Activated naive CD8-positive, alpha-beta T cell (primary cell): ENCODE measurements around the gene C6orf120.
"Not testable (repeated sequence)": the region's sequence is repeated elsewhere in the genome, so short reads cannot be mapped to it uniquely, and the experiment has no call there.

Experiments used
- H3K27ac Mint-ChIP-seq: one replicate; pipeline ENCODE4 v1.8.0; 2021; ENCODE audit warnings: mixed read lengths
- H3K27me3 Mint-ChIP-seq: one replicate; pipeline ENCODE4 v1.8.0; 2021; ENCODE audit warnings: mixed read lengths
- H3K36me3 Mint-ChIP-seq: one replicate; pipeline ENCODE4 v1.8.0; 2021; ENCODE audit warnings: mixed read lengths
- H3K4me1 Mint-ChIP-seq: one replicate; pipeline ENCODE4 v1.8.0; 2021; ENCODE audit warnings: low read depth, mixed read lengths
- H3K4me3 Mint-ChIP-seq: one replicate; pipeline ENCODE4 v1.8.0; 2021; ENCODE audit warnings: mild to moderate bottlenecking, mixed read lengths
- H3K9me3 Mint-ChIP-seq: one replicate; pipeline ENCODE4 v1.8.0; 2021; ENCODE audit warnings: low read depth, mixed read lengths

C6orf120 gene

DNA sequence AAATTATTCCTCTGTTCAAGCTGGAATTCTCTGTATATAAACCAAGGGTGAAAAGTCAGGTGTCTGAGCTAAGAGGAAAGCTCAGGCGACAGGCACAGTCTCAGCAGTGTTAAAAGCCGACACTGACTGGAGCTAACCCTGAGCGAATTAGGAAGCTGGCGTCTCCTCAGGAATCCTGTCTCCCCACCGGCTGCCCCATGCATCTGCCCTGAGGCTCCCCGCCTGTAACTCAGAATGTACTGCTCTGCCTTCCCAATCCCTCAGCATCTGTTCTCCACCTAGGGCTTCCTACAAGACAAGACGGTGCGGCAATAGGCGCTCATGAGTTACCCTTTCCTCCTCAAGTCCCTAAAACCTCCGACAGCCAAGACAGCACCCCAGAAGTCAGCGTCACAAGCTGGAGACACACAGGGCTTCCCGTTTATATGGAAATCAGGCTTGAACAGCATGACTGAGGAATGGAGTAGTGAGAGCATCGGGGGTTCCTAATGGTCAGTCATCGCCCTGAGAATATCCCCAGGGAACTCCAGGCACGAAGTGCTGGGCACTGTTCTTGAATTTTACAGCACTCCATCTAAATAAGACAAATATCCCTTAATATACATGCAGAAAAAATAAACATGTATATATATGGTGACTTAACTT lies 33.6 kb upstream of the C6orf120 start:
- Mint-ChIP-seq H3K9me3 (no peaks in the 10 kb centered on the region), H3K27me3 (no peaks in the 10 kb centered on the region)

GRCh38 chr6:169669147-169669546 lies 32.8 kb upstream of the C6orf120 start:
- Mint-ChIP-seq H3K27ac (peak overlapping the region; percentile 24), H3K4me1 (peaks cover 9% of the 10 kb centered on the region), H3K27me3 (no peaks in the 10 kb centered on the region)

More for the DNA sequence above, 33.6 kb upstream of the C6orf120 start:
- Mint-ChIP-seq H3K36me3 (peaks cover 15% of the 10 kb centered on the region), H3K4me1 (peaks cover 9% of the 10 kb centered on the region), H3K4me3 (no peak overlapping the region), H3K27ac (no peak overlapping the region)

DNA sequence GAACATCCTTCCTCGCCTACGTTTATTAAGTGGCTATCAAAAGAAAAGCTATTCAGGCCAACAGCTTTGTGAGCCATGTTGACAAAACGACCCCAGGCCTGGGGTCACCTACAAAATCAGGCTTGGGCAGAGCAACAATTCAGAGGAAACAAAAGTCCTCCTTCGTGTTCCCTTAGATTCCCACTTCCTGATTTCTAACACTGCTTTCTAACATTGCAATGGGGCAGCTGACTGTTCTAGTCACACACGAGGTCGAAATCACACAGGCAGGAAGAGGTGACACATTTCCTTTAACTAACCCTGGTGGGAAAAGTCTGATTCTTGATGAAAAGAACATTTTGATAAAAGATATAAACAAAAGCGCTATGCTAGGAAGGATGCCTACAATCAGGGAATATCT lies 32.0 kb upstream of the C6orf120 start:
- Mint-ChIP-seq H3K27ac (no peak overlapping the region), H3K9me3 (no peaks in the 10 kb centered on the region), H3K4me1 (peaks cover 9% of the 10 kb centered on the region), H3K36me3 (peaks cover 19% of the 10 kb centered on the region), H3K4me3 (no peak overlapping the region), H3K27me3 (no peaks in the 10 kb centered on the region)

More at GRCh38 chr6:169669147-169669546, 32.8 kb upstream of the C6orf120 start:
- no peak overlapping the region for H3K4me3 Mint-ChIP-seq
- H3K36me3 Mint-ChIP-seq: peaks cover 16% of the 10 kb centered on the region
- no peaks in the 10 kb centered on the region for H3K9me3 Mint-ChIP-seq

- no peaks in the 10 kb centered on the region for H3K9me3 Mint-ChIP-seq
- no peaks in the 10 kb centered on the region for H3K27me3 Mint-ChIP-seq
- H3K27ac Mint-ChIP-seq: no peak overlapping the region
- peaks cover 26% of the 10 kb centered on the region for H3K36me3 Mint-ChIP-seq
- H3K4me1 Mint-ChIP-seq: peaks cover 9% of the 10 kb centered on the region
- no peak overlapping the region for H3K4me3 Mint-ChIP-seq
Observed at GRCh38 chr6:169671563-169671962, 30.4 kb upstream of the C6orf120 start.

- Mint-ChIP-seq H3K27me3 (no peaks in the 10 kb centered on the region), H3K36me3 (peaks cover 32% of the 10 kb centered on the region), H3K4me1 (peaks cover 2% of the 10 kb centered on the region), H3K27ac (no peak overlapping the region), H3K9me3 (no peaks in the 10 kb centered on the region), H3K4me3 (no peak overlapping the region)
Observed at GRCh38 chr6:169675011-169675410, 26.9 kb upstream of the C6orf120 start.

GRCh38 chr6:169677096-169677495 lies 24.8 kb upstream of the C6orf120 start:
- H3K27me3 Mint-ChIP-seq: no peaks in the 10 kb centered on the region
- H3K9me3 Mint-ChIP-seq: peaks cover 7% of the 10 kb centered on the region
- no peak overlapping the region for H3K4me3 Mint-ChIP-seq
- H3K4me1 Mint-ChIP-seq: no peaks in the 10 kb centered on the region
- H3K36me3 Mint-ChIP-seq: peaks cover 39% of the 10 kb centered on the region
- no peak overlapping the region for H3K27ac Mint-ChIP-seq

- H3K36me3 Mint-ChIP-seq: peaks cover 51% of the 10 kb centered on the region
- H3K4me3 Mint-ChIP-seq: no peak overlapping the region
- H3K4me1 Mint-ChIP-seq: peaks cover 2% of the 10 kb centered on the region
- H3K27me3 Mint-ChIP-seq: no peaks in the 10 kb centered on the region
- H3K27ac Mint-ChIP-seq: no peak overlapping the region
- peaks cover 7% of the 10 kb centered on the region for H3K9me3 Mint-ChIP-seq
Observed at GRCh38 chr6:169678342-169678741, 23.6 kb upstream of the C6orf120 start.

DNA sequence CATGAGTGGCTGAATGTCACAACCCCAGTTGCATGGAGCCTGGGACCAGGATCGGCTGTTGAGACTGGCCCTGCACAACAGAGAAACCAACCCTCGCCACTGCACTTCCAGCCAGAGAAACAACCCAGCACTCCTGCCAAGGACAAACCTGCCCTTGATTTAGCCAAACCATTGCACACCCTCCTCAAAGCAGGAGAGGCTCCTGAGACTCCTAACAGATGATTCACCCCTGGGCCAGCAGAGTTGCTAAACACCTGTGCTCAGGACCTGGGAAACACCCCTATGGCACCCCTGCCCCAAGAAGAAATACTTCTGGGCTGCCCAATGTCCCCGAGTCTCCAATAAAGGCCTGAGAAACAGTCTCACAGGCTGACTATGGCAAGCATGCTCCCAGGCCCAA lies 17.9 kb upstream of the C6orf120 start:
- H3K4me1 Mint-ChIP-seq: peaks cover 3% of the 10 kb centered on the region
- no peaks in the 10 kb centered on the region for H3K27me3 Mint-ChIP-seq
- H3K27ac Mint-ChIP-seq: no peak overlapping the region
- H3K9me3 Mint-ChIP-seq: peaks cover 25% of the 10 kb centered on the region
- H3K4me3 Mint-ChIP-seq: no peak overlapping the region
- H3K36me3 Mint-ChIP-seq: peaks cover 69% of the 10 kb centered on the region

GRCh38 chr6:169685860-169686259 lies 16.1 kb upstream of the C6orf120 start:
- peaks cover 20% of the 10 kb centered on the region for H3K9me3 Mint-ChIP-seq
- H3K36me3 Mint-ChIP-seq: peaks cover 67% of the 10 kb centered on the region

DNA sequence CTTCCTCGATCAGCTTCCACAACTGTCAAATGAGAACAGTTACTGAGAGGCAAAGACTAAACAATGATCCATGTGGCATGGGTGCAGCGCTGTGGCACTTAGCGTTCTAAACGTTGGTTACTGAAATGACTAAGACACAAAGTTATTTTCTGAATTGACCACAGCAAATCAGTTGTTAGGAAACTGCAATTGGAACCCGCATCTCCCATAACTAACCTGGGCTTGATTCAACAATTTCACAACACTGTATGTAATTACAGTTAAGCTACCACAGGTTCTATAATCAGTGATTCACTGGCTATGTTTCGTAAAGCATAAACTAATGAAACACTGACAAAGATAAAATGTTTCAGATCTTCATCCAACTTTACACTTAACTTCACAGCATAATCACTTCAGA lies 12.6 kb upstream of the C6orf120 start:
- H3K27me3 Mint-ChIP-seq: no peaks in the 10 kb centered on the region
- peaks cover 18% of the 10 kb centered on the region for H3K9me3 Mint-ChIP-seq
- H3K4me1 Mint-ChIP-seq: peaks cover 2% of the 10 kb centered on the region
- no peak overlapping the region for H3K4me3 Mint-ChIP-seq
- H3K27ac Mint-ChIP-seq: no peak overlapping the region
- peaks cover 61% of the 10 kb centered on the region for H3K36me3 Mint-ChIP-seq

More at GRCh38 chr6:169685860-169686259, 16.1 kb upstream of the C6orf120 start:
- H3K4me1 Mint-ChIP-seq: peaks cover 5% of the 10 kb centered on the region
- H3K27ac Mint-ChIP-seq: no peak overlapping the region
- no peaks in the 10 kb centered on the region for H3K27me3 Mint-ChIP-seq
- no peak overlapping the region for H3K4me3 Mint-ChIP-seq

GRCh38 chr6:169691260-169691659 lies 10.7 kb upstream of the C6orf120 start:
- peaks cover 50% of the 10 kb centered on the region for H3K36me3 Mint-ChIP-seq
- no peaks in the 10 kb centered on the region for H3K27me3 Mint-ChIP-seq
- peaks cover 2% of the 10 kb centered on the region for H3K4me1 Mint-ChIP-seq
- H3K9me3 Mint-ChIP-seq: peaks cover 8% of the 10 kb centered on the region
- H3K27ac Mint-ChIP-seq: no peak overlapping the region
- no peak overlapping the region for H3K4me3 Mint-ChIP-seq

DNA sequence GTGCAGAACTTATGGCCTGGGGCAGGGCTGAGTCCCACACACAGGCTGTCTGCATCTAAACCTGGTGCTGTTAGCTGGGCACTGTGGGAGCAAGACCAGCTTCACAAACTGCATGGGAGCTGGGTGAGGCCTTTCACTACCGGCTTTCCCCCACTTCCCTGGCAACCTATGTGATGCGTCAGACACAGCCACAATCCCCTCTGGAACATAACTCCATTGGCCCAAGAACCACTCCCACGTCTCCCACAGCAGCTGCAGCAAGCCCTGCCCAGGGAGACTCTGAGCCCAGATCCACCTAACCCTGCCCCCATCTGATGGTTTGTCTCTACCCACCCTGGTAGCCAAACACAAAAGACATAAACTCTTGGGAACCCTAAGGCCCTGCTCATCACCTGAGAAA lies 9.4 kb upstream of the C6orf120 start:
- peaks cover 39% of the 10 kb centered on the region for H3K36me3 Mint-ChIP-seq

GRCh38 chr6:169695131-169695530 lies 6.8 kb upstream of the C6orf120 start:
- Mint-ChIP-seq H3K27ac (no peak overlapping the region), H3K4me1 (peaks cover 12% of the 10 kb centered on the region), H3K9me3 (no peaks in the 10 kb centered on the region), H3K4me3 (no peak overlapping the region), H3K36me3 (peaks cover 29% of the 10 kb centered on the region), H3K27me3 (no peaks in the 10 kb centered on the region)

More for the DNA sequence above, 9.4 kb upstream of the C6orf120 start:
- H3K4me3 Mint-ChIP-seq: no peak overlapping the region
- H3K9me3 Mint-ChIP-seq: no peaks in the 10 kb centered on the region
- H3K4me1 Mint-ChIP-seq: peaks cover 2% of the 10 kb centered on the region
- H3K27ac Mint-ChIP-seq: no peak overlapping the region
- H3K27me3 Mint-ChIP-seq: no peaks in the 10 kb centered on the region

DNA sequence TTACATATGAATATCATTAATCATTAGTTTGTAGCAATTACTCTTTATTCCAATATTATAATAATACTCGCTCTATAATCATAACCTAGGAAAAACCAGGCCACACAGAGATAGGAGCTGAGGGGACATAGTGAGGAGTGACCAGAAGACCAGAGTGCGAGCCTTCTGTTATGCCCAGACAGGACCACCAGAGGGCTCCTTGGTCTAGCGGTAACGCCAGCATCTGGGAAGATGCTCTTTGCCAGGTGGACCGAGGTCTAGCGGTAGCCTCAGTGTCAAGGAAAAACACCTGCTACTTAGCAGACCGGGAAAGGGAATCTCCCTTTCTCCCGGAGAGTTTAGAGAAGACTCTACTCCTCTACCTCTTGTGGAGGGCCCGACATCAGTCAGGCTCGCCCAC lies 4.8 kb upstream of the C6orf120 start:
- H3K27ac Mint-ChIP-seq, H3K9me3 Mint-ChIP-seq, H3K27me3 Mint-ChIP-seq, H3K4me3 Mint-ChIP-seq: not testable (repeated sequence)
- peaks cover 18% of the 10 kb centered on the region for H3K36me3 Mint-ChIP-seq
- H3K4me1 Mint-ChIP-seq: peaks cover 16% of the 10 kb centered on the region

GRCh38 chr6:169700296-169700695 lies 1.6 kb upstream of the C6orf120 start:
- H3K9me3 Mint-ChIP-seq: no peaks in the 10 kb centered on the region
- no peaks in the 10 kb centered on the region for H3K27me3 Mint-ChIP-seq
- H3K4me3 Mint-ChIP-seq: peak overlapping the region; percentile 91
- peaks cover 10% of the 10 kb centered on the region for H3K36me3 Mint-ChIP-seq
- H3K4me1 Mint-ChIP-seq: peaks cover 39% of the 10 kb centered on the region
- H3K27ac Mint-ChIP-seq: no peak overlapping the region

DNA sequence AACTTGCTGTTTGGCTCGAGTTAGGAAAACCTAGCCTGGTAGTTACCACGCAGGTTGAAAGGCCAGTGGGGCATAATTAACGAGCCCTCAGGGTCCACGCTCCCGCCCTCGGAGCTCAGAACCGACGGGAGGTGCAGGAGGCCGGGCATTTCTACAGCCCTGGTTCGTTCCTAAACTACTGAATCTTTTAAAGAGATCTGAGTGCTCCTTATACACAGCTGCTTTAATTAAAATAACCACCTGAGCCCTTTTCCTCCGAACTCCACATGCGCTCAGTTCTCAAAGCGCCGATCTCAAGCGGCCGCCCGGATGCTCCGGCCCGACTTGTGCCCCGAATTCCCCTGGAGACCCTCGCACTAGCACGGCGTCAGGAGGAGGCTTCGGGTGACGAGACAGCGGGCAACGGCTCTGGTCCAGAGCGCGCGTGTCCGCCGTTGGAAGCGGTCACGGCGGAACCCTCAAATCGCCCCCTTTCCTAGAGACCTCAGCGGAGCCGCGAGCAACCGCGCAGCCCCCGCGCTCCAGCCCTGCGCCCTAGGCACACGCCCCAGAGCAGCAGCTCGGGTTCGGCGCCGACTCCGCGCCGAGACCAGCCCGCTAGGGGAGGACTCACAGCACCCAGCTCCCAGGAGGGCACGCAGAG lies 494 bp upstream of the C6orf120 start:
- H3K4me1 Mint-ChIP-seq: peaks cover 47% of the 10 kb centered on the region
- H3K36me3 Mint-ChIP-seq: peaks cover 8% of the 10 kb centered on the region
- peak overlapping the region; percentile 80 for H3K27ac Mint-ChIP-seq
- H3K9me3 Mint-ChIP-seq: no peaks in the 10 kb centered on the region
- H3K27me3 Mint-ChIP-seq: no peaks in the 10 kb centered on the region
- H3K4me3 Mint-ChIP-seq: peak overlapping the region; percentile 91
